Activated CD8-positive, alpha-beta memory T cell treated with anti-CD3 and anti-CD28 coated beads, Interleukin-2, amount 50 U/mL, for 1 hour (primary cell): ENCODE data around the gene PLA2G6.
A peak's percentile ranks its signal among the peaks of the same experiment; 100 is the strongest.
"Not testable (repeated sequence)": the region's sequence is repeated elsewhere in the genome, so short reads cannot be mapped to it uniquely, and the experiment has no call there.

Experiments used
- DNase-seq: peaks from one replicate; pipeline ENCODE4 v3.0.0-alpha.2; 2020; ENCODE audit errors: extremely low read depth

The PLA2G6 gene

DNA sequence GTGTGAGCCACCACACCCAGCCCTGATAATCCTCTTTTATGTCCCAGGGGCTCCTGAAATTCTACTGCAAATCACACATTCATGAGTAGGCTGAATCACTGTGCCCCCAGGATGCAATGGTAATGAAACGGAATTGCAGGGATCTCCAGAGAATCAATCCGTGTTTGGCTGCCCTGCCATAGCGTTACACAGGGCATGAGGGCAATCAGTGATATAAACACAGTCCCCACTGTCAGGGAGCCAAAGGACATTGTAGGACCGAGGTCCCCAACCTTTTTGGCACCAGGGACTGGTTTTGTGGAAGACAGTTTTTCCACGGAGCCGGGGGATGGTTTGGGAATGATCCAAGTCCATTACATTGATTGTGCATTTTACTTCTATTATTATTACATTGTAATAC lies 9.0 kb upstream of the PLA2G6 start:
- no peak for DNase-seq

DNA sequence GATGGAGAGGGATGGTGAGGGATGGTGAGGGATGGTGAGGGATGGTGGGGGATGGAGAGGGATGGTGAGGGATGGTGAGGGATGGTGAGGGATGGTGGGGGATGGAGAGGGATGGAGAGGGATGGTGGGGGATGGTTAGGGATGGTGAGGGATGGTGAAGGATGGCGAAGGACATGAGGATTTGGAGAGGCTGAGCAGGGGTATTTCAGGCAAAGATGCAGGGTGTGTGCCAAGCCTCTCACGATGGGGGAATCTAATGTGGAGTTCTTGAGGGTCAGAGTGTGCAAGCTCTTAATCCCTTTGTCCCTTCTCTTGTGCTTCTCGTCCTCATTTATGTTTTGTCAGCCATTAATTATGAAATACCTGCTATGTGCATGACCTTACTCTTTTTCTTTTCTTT lies 7.5 kb upstream of the PLA2G6 start:
- DNase-seq: no peak

- no peak for DNase-seq
These were observed 6.0 kb upstream of the PLA2G6 start for GRCh38 chr22:38187413-38188212.

GRCh38 chr22:38186429-38186828 lies 4.8 kb upstream of the PLA2G6 start:
- DNase-seq: no peak

DNA sequence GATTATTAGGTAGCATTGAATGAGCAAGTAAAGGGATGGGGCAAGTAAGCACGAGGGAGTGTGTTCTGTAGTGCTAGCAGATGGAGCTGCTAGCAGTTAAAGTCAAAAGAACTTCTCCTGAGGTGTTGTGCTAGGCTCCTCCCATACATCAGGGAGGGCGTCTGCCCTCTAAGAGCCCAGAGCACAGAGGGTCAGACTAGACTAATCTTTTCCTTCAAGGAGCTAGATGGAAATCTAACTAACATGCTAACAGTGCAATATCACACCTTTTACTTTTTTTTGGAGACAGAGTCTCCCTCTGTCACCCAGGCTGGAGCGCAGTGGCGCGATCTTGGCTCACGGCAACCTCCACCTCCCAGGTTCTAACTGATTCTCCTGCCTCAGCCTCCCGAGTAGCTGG lies 3.2 kb upstream of the PLA2G6 start:
- DNase-seq: no peak

DNA sequence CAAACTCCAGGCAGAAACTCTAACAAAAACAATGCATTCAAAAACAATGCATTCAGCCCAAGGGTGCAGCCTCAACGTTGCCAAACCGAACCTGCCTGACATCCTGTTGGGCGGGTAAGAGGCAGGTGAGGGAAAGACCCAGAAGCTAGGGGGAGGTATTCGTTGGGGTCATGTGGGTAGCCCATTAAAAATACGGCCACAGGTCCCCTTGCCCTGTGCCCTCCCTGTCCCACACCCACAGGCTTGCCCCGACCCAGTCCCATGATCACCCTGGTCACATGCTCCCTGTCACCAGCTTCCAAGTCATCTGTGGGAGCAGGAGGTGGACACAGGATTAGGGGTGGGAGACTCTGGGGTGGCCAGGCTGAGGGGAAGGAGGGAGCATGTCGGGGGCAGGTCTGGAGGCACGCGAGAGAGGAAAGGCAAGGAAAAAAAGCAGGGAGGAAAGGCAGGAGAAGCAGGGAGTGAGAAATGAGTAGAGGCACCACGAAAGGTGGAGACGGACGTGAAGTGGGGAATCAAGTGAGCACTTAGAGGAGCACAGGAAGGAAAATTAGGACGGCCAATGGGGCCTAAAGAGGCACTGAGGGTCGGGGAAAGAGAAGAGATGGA lies 683 bp downstream of the PLA2G6 start:
- DNase-seq: no peak

DNA sequence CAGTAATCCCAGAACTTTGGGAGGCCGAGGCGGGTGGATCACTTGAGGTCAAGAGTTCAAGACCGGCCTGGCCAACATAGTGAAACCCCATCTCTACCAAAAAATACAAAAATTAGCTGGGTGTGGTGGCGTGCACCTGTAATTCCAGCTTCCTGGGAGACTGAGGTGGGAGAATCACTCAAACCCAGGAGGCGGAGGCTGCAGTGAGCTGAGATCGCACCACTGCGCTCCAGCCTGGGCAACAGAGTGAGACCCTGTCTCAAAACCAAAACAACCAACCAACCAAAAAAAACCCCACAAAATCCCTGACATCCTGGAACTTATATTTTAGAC lies 3.1 kb downstream of the PLA2G6 start:
- DNase-seq: not testable (repeated sequence)

DNA sequence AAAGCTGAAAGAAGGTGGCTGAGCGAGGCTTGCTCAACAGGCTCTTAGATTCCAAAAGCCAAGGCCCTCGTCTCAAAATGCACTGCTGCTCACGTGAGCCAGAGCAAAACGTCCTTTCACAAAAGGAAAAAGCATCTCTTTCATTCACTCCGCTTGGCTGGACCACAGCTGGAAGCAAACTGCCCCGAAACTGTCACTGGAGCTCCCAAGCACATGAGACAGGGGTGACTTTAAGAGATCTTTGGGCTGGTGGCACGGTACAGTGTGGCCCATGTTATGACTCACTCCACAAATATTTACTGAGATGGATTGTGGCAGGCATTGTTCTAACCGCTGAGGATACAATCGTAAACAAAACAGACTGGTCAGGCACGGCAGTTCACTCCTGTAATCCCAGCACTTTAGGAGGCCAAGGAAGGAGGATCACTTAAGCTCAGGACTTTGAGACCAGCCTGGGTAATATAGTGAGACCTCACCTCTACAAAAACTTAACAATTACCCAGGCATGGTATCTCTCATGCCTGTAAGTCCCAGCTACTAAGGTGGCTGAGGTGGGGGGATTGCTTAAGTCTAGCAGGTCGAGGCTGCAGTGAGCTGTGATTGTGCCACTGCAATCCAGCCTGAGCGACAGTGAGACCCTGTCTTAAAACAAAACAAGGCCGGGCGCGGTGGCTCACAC lies 3.6 kb downstream of the PLA2G6 start:
- no peak for DNase-seq

GRCh38 chr22:38177571-38177925 lies 4.1 kb downstream of the PLA2G6 start:
- not testable (repeated sequence) for DNase-seq

- no peak for DNase-seq
These were observed 4.6 kb downstream of the PLA2G6 start for GRCh38 chr22:38177044-38177443.

DNA sequence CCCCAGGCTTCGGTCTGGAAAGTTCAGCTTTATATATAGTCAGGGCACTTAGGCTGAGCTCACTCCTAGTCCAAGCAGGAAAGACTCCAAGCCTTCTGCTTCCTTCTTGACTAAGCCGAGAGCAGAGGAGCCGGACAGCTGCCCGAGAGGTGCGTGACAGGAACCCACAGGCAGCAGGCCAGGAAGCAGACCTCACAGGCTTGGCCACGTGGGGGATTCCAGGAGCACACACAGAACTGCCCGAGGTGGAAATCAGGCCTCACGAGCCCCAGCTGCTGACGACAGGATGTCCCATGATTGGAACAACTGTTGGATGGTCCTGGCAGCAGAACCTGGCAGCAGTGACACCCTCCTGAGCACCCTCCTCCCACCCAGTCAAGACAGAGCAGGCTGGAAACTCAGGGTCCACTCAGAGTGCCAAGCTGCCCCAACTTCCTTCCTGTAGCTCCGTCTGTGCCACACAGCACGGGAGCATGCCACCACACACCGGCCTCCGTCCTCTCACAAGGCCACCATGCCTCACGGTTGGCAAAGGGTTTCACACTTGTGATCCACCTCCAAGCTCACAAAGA lies 5.4 kb downstream of the PLA2G6 start:
- no peak for DNase-seq

DNA sequence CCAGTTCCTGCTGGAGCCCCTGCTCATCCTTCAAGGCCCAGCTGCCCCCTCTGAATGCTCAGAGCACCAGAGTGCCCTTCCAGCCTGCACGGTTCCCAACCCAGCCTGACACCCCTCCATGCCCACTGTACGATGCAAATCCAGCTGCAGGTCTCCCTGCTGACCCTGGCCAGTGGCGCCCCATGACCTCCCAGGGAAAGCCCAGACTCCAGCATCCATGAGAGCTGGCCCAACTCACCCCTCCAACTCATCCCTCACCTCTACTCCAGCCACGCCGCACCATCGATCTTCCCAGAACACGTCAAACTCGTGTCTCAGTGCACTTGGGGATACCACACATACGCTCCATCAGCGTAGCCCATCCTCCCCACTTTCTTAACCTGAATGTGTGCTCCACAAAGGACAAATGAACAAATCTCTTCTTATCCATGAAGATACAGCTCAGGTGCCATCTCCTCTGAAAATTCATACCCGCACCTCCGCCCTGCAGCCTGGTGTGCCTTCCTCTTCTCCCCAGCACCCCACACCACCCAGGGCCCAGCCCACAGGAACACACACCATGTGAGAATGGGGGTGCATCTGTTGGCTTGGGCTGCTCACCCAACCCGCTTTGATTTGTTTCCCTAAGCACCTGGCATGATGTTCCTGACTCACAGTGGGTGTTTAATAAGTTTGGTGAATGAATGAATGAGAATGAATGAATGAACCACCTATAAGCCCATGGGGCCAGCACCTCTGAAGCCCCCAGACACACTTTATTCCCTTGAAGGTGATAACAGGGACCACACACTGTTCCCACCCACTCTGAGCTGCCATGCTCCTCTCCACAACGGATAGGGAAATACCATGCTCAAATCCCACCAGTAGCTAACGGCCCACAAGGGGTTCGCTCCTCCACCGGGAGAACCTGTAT lies 6.2 kb downstream of the PLA2G6 start:
- no peak for DNase-seq

GRCh38 chr22:38174626-38175025 lies 7.0 kb downstream of the PLA2G6 start:
- DNase-seq: no peak

DNA sequence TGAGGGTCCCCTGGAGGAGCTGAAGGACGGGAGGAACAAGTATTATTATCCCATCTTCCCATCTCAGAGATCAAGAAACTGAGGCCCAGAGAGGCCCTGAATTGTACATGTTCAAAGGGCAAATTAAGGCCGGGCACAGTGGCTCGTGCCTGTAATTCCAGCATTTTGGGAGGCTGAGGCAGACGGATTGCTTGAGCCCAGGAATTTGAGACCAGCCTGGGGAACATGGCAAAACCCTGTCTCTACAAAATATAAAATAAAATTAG lies 8.1 kb downstream of the PLA2G6 start:
- DNase-seq: no peak

DNA sequence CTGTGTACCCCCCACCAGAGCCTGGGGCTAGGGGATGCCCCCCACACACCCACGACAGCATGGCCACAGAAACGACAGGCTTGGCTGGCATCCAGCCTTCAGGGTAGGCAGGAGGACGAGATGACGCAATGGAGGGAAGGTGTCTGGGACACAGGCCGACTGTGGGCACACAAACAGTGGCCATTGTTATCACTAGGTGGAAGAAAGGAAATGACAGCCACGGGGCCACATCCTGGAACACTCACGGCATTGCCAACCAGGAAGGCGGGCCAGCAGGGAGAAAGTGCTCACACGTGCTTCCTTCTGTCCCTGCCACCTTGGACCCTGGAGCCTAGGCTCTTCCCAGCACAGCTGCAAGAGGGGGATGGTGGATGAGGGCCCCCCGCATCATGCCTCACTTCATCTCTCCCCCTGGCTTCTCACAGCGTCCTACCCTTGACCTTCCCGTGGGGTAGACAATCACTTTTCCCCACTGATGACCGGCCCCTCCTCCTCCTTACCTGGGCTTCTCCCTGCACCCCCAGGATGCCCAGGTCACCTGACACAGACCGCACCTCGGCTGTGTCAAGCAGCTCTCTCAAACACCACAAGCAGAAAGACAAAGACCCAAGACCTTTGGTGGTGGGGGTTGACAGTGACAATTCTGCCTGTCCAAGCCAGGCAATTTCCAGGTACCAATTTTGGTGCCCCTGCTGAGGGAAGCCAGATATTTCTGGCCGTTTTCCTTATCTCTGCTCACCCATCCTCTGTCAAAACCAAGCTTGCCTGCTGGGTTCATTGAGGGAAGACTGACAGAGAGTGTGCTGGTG lies 8.6 kb downstream of the PLA2G6 start:
- peak; percentile 57 for DNase-seq

DNA sequence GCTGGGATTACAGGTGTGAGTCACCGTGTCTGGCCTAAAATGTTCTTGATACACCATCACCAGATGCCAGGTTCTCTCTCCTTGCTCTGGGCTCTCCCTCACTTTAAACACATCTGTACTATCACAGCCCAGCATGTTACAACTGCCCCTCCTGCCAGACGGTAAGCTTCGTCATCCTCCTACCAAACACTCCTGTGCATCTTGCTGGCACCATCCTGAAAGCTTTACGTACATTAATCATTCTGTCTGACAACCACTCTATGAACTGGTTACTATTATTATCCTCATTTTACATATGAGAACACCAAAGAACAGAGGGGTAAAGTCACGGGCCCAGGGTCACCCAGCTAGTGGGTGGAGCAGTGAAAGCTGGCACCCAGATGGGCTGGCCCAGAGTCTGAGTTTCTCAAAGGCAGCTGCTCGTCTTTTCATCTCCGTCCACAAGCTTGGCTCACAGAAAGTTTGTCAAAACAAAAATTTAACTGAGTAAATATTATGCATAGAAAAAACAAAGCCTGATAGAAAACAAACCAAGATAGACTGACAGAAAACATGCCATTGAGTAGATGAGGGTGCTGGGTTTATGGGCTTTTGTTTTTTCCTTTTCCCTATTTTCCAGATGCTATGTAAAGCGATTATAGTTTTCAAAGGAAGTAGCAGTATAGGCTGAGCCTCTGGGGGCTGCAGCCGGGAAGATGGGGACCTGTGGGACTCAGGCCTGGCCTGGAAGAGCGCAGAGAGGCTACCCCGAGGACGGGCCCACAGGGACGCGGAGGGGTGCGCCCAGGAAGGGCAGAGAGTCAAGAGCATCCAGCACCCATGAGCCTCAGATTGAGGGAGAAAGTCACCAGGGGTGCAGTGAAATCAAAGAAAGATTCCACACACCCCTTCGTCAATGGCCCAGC lies 9.5 kb downstream of the PLA2G6 start:
- DNase-seq: no peak

DNA sequence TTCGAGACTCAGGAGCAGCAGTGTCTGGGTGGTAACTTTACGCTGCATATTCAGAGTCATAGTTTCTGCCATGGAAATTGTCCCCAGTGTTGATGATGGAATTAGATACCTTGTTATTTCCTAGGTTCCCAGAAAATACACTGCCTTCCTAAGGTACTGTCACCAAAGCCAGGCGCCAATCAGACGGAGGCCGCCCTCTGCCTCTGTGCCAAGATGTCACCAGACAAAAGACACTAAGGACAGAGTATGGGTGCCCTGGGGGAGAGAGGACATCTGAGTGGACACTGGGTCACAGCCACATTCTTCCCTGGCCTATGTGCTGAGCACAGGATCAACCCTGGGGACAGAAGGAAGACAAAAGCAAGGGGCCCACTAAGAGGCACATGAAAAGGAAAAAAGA lies 11.2 kb downstream of the PLA2G6 start:
- DNase-seq: no peak

GRCh38 chr22:38169116-38169515 lies 12.5 kb downstream of the PLA2G6 start:
- no peak for DNase-seq

- DNase-seq: no peak
These were observed 13.6 kb downstream of the PLA2G6 start for GRCh38 chr22:38167988-38168407.

DNA sequence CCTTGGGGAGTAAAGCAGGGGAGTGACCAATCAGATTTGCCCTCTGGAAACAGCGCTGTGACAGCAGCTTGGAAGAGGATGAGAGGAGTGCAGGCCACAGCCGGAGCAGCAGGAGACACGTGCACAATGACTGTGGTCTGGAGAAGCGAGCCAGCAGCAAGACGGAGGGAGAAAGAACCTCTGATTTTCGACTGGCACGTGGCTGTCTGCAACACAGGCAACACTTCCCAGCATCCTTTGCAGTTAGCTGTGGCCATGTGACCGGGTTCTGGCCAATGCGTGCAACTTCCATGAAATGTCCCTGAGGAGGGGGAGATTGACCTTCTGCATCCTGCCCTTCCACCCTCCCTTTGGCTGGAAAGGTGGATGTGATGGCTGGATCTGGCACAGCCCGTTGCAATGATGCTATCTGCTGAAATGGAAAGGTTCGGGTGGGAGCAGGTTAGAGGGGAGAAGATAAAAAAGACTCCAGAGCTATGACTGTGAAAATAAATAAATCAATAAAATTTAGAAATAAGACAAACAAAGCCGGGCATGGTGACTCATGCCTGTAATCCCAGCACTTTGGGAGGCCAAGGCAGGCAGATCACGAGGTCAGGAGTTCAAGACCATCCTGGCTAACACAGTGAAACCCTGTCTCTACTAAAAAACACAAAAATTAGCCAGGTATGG lies 15.6 kb downstream of the PLA2G6 start:
- DNase-seq: no peak
